SK-N-SH (cell line): ENCODE measurements around the gene SLC4A2. TPM values are rescaled to one million over a fixed set of nuclear protein-coding genes. Genes with fewer than 3 reads are reported as not detected.
A peak's percentile ranks its signal among the peaks of the same experiment; 100 is the strongest.

Experiments
- CTCF ChIA-PET: fragments of 300-600, 350-600 bp; formaldehyde crosslinking; extraction: SDS; loops from one replicate; lab custom pipeline; 2021; lab: Yijun Ruan, JAX
- POLR2A ChIA-PET: fragments of 350-600 bp; sonication (Branson Sonifier 250); formaldehyde crosslinking; extraction: SDS; loops from one replicate; lab custom pipeline; 2020; ENCODE audit warnings: antibody characterized with exemption, inconsistent platforms; lab: Yijun Ruan, JAX
- DNase-seq: peaks from one replicate; pipeline ENCODE4 v3.0.0; 2012
- H2AFZ ChIP-seq: fragments of 200-600 bp; sonication (generic); 2 replicates; pipeline ENCODE4 v1.8.1; 2016; ENCODE audit warnings: antibody characterized with exemption, mild to moderate bottlenecking, low read depth
- H3F3A ChIP-seq: fragments of 200-600 bp; sonication (generic); replicated peaks from 2 replicates; pipeline ENCODE3; 2016; ENCODE audit warnings: antibody characterized with exemption, mild to moderate bottlenecking; ENCODE audit not compliant: insufficient read depth
- H3K27ac ChIP-seq, 2 experiments: fragments of 200-500 bp in 1 of 2; fragments of 200-600 bp in 1 of 2; sonication (Bioruptor generic) in 1 of 2; sonication (generic), shearing (Covaris generic) in 1 of 2; 2 replicates each; pipeline versions ENCODE4 v1.5.1 to v1.6.1; 2014 to 2016; ENCODE audit warnings: low read depth in 2 of 2, inconsistent platforms in 1 of 2, low read length in 1 of 2, mild to moderate bottlenecking in 1 of 2, mixed read lengths in 1 of 2
- H3K27me3 ChIP-seq: fragments of 200-600 bp; sonication (generic), shearing (Covaris generic); 2 replicates; pipeline ENCODE4 v1.6.1; 2016; ENCODE audit warnings: mixed run types; ENCODE audit not compliant: insufficient read depth
- H3K36me3 ChIP-seq, 2 experiments: fragments of 200-500 bp in 1 of 2; fragments of 200-600 bp in 1 of 2; sonication (Bioruptor generic) in 1 of 2; sonication (generic) in 1 of 2; replicated peaks in 1 of 2; 2 replicates each; pipeline versions ENCODE3 to v1.5.1; 2014 to 2016; ENCODE audit warnings: low read length in 1 of 2, mild to moderate bottlenecking in 1 of 2; ENCODE audit not compliant: insufficient read depth in 2 of 2, control insufficient read depth in 1 of 2
- H3K4me1 ChIP-seq, 2 experiments: fragments of 200-500 bp in 1 of 2; fragments of 200-600 bp in 1 of 2; sonication (Bioruptor generic) in 1 of 2; sonication (generic), shearing (Covaris generic) in 1 of 2; 2 replicates each; pipeline versions ENCODE4 v1.5.1 to v1.6.1; 2014 to 2016; ENCODE audit warnings: low read depth in 1 of 2, low read length in 1 of 2, mixed run types in 1 of 2; ENCODE audit not compliant: insufficient read depth in 2 of 2, control insufficient read depth in 1 of 2
- H3K4me2 ChIP-seq: fragments of 200-600 bp; sonication (generic), shearing (Covaris generic); 2 replicates; pipeline ENCODE4 v1.6.1; 2017; ENCODE audit warnings: mixed run types
- H3K4me3 ChIP-seq, 2 experiments: fragments of 200-500 bp in 1 of 2; fragments of 200-600 bp in 1 of 2; sonication (Bioruptor generic) in 1 of 2; sonication (generic), shearing (Covaris generic) in 1 of 2; 2 replicates each; pipeline versions ENCODE4 v1.5.1 to v1.8.1; 2014 to 2016; ENCODE audit warnings: low read depth in 2 of 2, inconsistent platforms in 1 of 2, low read length in 1 of 2, mild to moderate bottlenecking in 1 of 2, mixed read lengths in 1 of 2, moderate library complexity in 1 of 2
- H3K79me2 ChIP-seq: fragments of 200-600 bp; sonication (generic); 2 replicates; pipeline ENCODE4 v1.8.1; 2017; ENCODE audit warnings: mild to moderate bottlenecking; ENCODE audit not compliant: insufficient read depth
- H3K9ac ChIP-seq: fragments of 200-600 bp; sonication (generic); 2 replicates; pipeline ENCODE4 v1.6.1; 2017; ENCODE audit warnings: mixed run types
- H3K9me2 ChIP-seq: fragments of 200-600 bp; sonication (generic); 2 replicates; pipeline ENCODE4 v1.6.1; 2017; ENCODE audit warnings: mixed run types
- H3K9me3 ChIP-seq: fragments of 200-600 bp; sonication (generic); 2 replicates; pipeline ENCODE4 v1.6.1; 2017; ENCODE audit warnings: mixed run types, mild to moderate bottlenecking, moderate library complexity
- H4K20me1 ChIP-seq: fragments of 200-600 bp; sonication (generic); 2 replicates; pipeline ENCODE4 v1.6.1; 2017; ENCODE audit warnings: mild to moderate bottlenecking, mixed run types; ENCODE audit not compliant: insufficient read depth
- ELF1 ChIP-seq: IDR thresholded peaks from 2 replicates; pipeline ENCODE4 v1.4.0; 2012
- EZH2phosphoT487 ChIP-seq: fragments of 200-600 bp; sonication (generic); IDR thresholded peaks from 2 replicates; pipeline ENCODE4 v1.6.1; 2017; ENCODE audit warnings: low read depth, mixed run types, mild to moderate bottlenecking, antibody characterized with exemption, moderate library complexity, borderline replicate concordance
- FOSL2 ChIP-seq: IDR thresholded peaks from 2 replicates; pipeline ENCODE4 v1.4.0; 2012; ENCODE audit warnings: low read depth, mild to moderate bottlenecking, moderate library complexity, borderline replicate concordance
- GATA2 ChIP-seq: sonication (generic); formaldehyde crosslinking; IDR thresholded peaks from 2 replicates; pipeline ENCODE4 v1.5.0; 2020; ENCODE audit warnings: mild to moderate bottlenecking, missing genetic modification reagents
- IRF3 ChIP-seq: fragments of 150-350 bp; IDR thresholded peaks from 2 replicates; pipeline ENCODE4 v1.6.1; 2016; ENCODE audit warnings: mild to moderate bottlenecking, low read depth, low read length
- JUND ChIP-seq: IDR thresholded peaks from 2 replicates; pipeline ENCODE4 v1.4.0; 2012
- PBX3 ChIP-seq: IDR thresholded peaks from 2 replicates; pipeline ENCODE4; 2012
- RAD21 ChIP-seq: IDR thresholded peaks from 2 replicates; pipeline ENCODE4 v1.6.1; 2012; ENCODE audit warnings: mild to moderate bottlenecking, low read length
- RCOR1 ChIP-seq: fragments of 150-350 bp; IDR thresholded peaks from 2 replicates; pipeline ENCODE4 v1.6.1; 2017; ENCODE audit warnings: antibody characterized with exemption, low read length
- REST ChIP-seq: IDR thresholded peaks from 2 replicates; pipeline ENCODE4 v1.6.1; 2012; ENCODE audit warnings: mild to moderate bottlenecking, low read depth, low read length, moderate library complexity
- RFX5 ChIP-seq: IDR thresholded peaks from 2 replicates; pipeline ENCODE4 v1.6.1; 2012; ENCODE audit warnings: mild to moderate bottlenecking, improper control_type of control experiment, low read length
- RXRA ChIP-seq: IDR thresholded peaks from 2 replicates; pipeline ENCODE4 v1.4.0; 2012; ENCODE audit warnings: low read depth, mild to moderate bottlenecking, borderline replicate concordance
- SMC3 ChIP-seq: IDR thresholded peaks from 2 replicates; pipeline ENCODE4 v1.6.1; 2012; ENCODE audit warnings: low read depth, low read length, improper control_type of control experiment
- TEAD4 ChIP-seq: IDR thresholded peaks from 2 replicates; pipeline ENCODE4 v1.4.0; 2012; ENCODE audit warnings: mild to moderate bottlenecking, borderline replicate concordance; ENCODE audit not compliant: insufficient read depth
- YY1 ChIP-seq: IDR thresholded peaks from 2 replicates; pipeline ENCODE4 v1.4.0; 2012; ENCODE audit warnings: low read depth, mild to moderate bottlenecking
- WGBS: methylation state at CpG from one replicate; pipeline ENCODE4 v1.1.6; 2017; ENCODE audit warnings: low lambda C conversion rate; 5-methylcytosine and 5-hydroxymethylcytosine counted together
- polyA plus RNA-seq, 3 experiments: library from polyadenylated mRNA; depleted of rRNA; stranded (reverse); fragments of >200 nt; gene quantifications; 2 replicates each; pipeline ENCODE4 v1.2.3, GENCODE V29; 2012
- TF ChIP-seq, protein P1 (sequence below): IDR thresholded peaks from 2 replicates; pipeline ENCODE4 v1.4.0; 2012; ENCODE audit warnings: low read depth, borderline replicate concordance
- TF ChIP-seq, protein P2 (sequence below): fragments of 150-350 bp; IDR thresholded peaks from 2 replicates; pipeline ENCODE4 v1.6.1; 2017; ENCODE audit warnings: antibody characterized with exemption, low read length, low read depth, borderline replicate concordance

SLC4A2 gene
- polyA plus RNA-seq, 1 of the 3 experiments (the other 2 are of a cell fraction), result 167 TPM

GRCh38 chr7:151086802-151087244 is 27.4 kb downstream of the SLC4A2 start:
- Histone ChIP-seq H3K27ac (peak overlapping the region; percentile 58 to 87; a peak in 3 of 4 replicates), H3K9ac (peak overlapping the region; percentile 88), H3K36me3 (peaks cover 0 to 8% of the 10 kb centered on the region in 2 experiments), H3K4me1 (peaks cover 25 to 49% of the 10 kb centered on the region in 2 experiments), H3K4me3 (peak overlapping the region; percentile 90 to 100), H3K79me2 (peaks cover 64% of the 10 kb centered on the region), H3K27me3 (no peaks in the 10 kb centered on the region), H3K9me2 (no peaks in the 10 kb centered on the region), H3K4me2 (peak overlapping the region; percentile 99), H3K9me3 (no peaks in the 10 kb centered on the region), H3F3A (peaks cover 20% of the 10 kb centered on the region), H2AFZ (no peak overlapping the region), H4K20me1 (peaks cover 44% of the 10 kb centered on the region)
- 2% methylated on average over 10 of the region's 56 CpGs for WGBS
- ChIA-PET POLR2A (interaction anchor here (0.7 to 1.3 kb wide), 3 partner anchors 9 to 74 kb away, joined by 3 to 4 read pairs (median 3); no protein-coding TSS in a partner anchor), CTCF (interaction anchor here (0.5 to 21.3 kb wide), 21 partner anchors 9 to 639 kb away, joined by 3 to 474 read pairs (median 4); partner anchors contain the start of genes ABCB8 and ASIC3)
- TF ChIP-seq SMC3, result no peak
- 0 out of 2 replicates have a peak, but pooled peaks have one; percentile 42 for TF ChIP-seq GATA2 (CRISPR knock-in tag)
- TF ChIP-seq EZH2phosphoT487, result no peak
- DNase-seq, result peak; percentile 77

GRCh38 chr7:151087245-151088018 is 28.0 kb downstream of the SLC4A2 start:
- Histone ChIP-seq H3K4me1 (peaks cover 21 to 43% of the 10 kb centered on the region in 2 experiments), H3K79me2 (peaks cover 64% of the 10 kb centered on the region), H3K36me3 (peaks cover 0 to 11% of the 10 kb centered on the region in 2 experiments), H3K4me3 (peak overlapping the region; percentile 90 to 100), H3K4me2 (peak overlapping the region; percentile 99), H2AFZ (no peak overlapping the region), H3K9me2 (no peaks in the 10 kb centered on the region), H4K20me1 (peaks cover 50% of the 10 kb centered on the region), H3K9ac (peak overlapping the region; percentile 88), H3F3A (peaks cover 20% of the 10 kb centered on the region), H3K27me3 (no peaks in the 10 kb centered on the region), H3K9me3 (no peaks in the 10 kb centered on the region), H3K27ac (peak overlapping the region; percentile 58 to 87)
- peak; percentile 90 for DNase-seq
- 1% methylated on average over 50 of the region's 70 CpGs for WGBS
- ChIA-PET CTCF (interaction anchor here (0.6 to 21.3 kb wide), 27 partner anchors 9 to 640 kb away, joined by 3 to 474 read pairs (median 3); partner anchors contain the start of genes ABCB8 and ASIC3), POLR2A (interaction anchor here (0.7 to 1.3 kb wide), 4 partner anchors 10 to 140 kb away, joined by 3 to 4 read pairs (median 3); partner anchors contain the start of gene ABCF2)
- TF ChIP-seq RAD21 (peak; percentile 31; the same call in 1 of the 2 replicates), EZH2phosphoT487 (no peak), RXRA (no peak), ELF1 (no peak), SMC3 (peak; percentile 47), IRF3 (no peak), JUND (no peak), REST (no peak), PBX3 (no peak), RFX5 (no peak), FOSL2 (no peak), GATA2 (CRISPR knock-in tag) (no peak), YY1 (no peak), TEAD4 (no peak), RCOR1 (no peak)
- TF ChIP-seq, protein P1, sequence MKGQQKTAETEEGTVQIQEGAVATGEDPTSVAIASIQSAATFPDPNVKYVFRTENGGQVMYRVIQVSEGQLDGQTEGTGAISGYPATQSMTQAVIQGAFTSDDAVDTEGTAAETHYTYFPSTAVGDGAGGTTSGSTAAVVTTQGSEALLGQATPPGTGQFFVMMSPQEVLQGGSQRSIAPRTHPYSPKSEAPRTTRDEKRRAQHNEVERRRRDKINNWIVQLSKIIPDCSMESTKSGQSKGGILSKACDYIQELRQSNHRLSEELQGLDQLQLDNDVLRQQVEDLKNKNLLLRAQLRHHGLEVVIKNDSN, result no peak
- TF ChIP-seq, protein P2, sequence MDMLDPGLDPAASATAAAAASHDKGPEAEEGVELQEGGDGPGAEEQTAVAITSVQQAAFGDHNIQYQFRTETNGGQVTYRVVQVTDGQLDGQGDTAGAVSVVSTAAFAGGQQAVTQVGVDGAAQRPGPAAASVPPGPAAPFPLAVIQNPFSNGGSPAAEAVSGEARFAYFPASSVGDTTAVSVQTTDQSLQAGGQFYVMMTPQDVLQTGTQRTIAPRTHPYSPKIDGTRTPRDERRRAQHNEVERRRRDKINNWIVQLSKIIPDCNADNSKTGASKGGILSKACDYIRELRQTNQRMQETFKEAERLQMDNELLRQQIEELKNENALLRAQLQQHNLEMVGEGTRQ, result no peak
